SK-N-SH (cell line): ENCODE measurements around the gene APOL2.

Source experiments
- EP300 ChIP-seq, 2 experiments: IDR thresholded peaks; 2 replicates each; pipeline versions ENCODE4 v1.4.0 to v1.6.1; 2012; ENCODE audit warnings: borderline replicate concordance in 1 of 2, low read depth in 1 of 2, low read length in 1 of 2
- FOXJ3 ChIP-seq: sonication (generic); formaldehyde crosslinking; IDR thresholded peaks from 2 replicates; pipeline ENCODE4 v1.5.1; 2020; ENCODE audit warnings: mild to moderate bottlenecking, missing genetic modification reagents
- POLR2AphosphoS5 ChIP-seq: IDR thresholded peaks from 2 replicates; pipeline ENCODE4 v1.6.1; 2012; ENCODE audit warnings: low read depth, low read length
- RXRA ChIP-seq: IDR thresholded peaks from 2 replicates; pipeline ENCODE4 v1.4.0; 2012; ENCODE audit warnings: low read depth, mild to moderate bottlenecking, borderline replicate concordance
- SIN3A ChIP-seq: IDR thresholded peaks from 2 replicates; pipeline ENCODE4 v1.6.1; 2012; ENCODE audit warnings: low read depth, mild to moderate bottlenecking, low read length, moderate library complexity, borderline replicate concordance
- SMC3 ChIP-seq: IDR thresholded peaks from 2 replicates; pipeline ENCODE4 v1.6.1; 2012; ENCODE audit warnings: low read depth, low read length, improper control_type of control experiment
- TCF12 ChIP-seq: IDR thresholded peaks from 2 replicates; pipeline ENCODE4 v1.4.0; 2012
- TEAD4 ChIP-seq: IDR thresholded peaks from 2 replicates; pipeline ENCODE4 v1.4.0; 2012; ENCODE audit warnings: mild to moderate bottlenecking, borderline replicate concordance; ENCODE audit not compliant: insufficient read depth
- USF2 ChIP-seq: fragments of 150-350 bp; IDR thresholded peaks from 2 replicates; pipeline ENCODE4 v1.6.1; 2017; ENCODE audit warnings: antibody characterized with exemption, low read length, low read depth, borderline replicate concordance
- YY1 ChIP-seq: IDR thresholded peaks from 2 replicates; pipeline ENCODE4 v1.4.0; 2012; ENCODE audit warnings: low read depth, mild to moderate bottlenecking
- TF ChIP-seq, protein P1 (sequence below): fragments of 200-600 bp; sonication (generic); IDR thresholded peaks from 2 replicates; pipeline ENCODE4 v1.6.1; 2017; ENCODE audit warnings: antibody characterized with exemption, mild to moderate bottlenecking, moderate library complexity
- TF ChIP-seq, protein P2 (sequence below): IDR thresholded peaks from 2 replicates; pipeline ENCODE4 v1.6.1; 2012; ENCODE audit warnings: mild to moderate bottlenecking, low read depth, low read length, moderate library complexity
- TF ChIP-seq, protein P3 (sequence below): fragments of 150-350 bp; IDR thresholded peaks from 2 replicates; pipeline ENCODE4 v1.6.1; 2016; ENCODE audit warnings: mild to moderate bottlenecking, low read depth, low read length

DNA sequence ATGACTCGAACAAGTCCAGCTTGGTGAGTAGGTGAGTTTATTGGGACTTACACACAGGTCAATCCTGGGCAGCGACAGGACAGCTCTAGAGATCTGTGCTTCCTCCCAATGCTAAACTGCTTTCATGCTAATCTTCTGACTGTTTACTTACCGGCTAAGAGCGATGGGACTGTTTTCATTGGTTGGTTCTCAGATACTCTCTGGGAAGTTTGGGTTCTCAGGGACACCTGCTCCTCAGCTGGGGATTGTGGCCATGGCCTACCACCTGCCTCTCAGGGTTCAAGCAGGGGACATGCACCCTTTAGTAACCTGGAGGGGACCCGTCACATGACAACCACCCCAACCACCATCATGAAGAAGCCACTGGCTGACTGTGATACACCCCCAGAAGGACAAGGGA, 13.1 kb downstream of the APOL2 start:
- TF ChIP-seq FOXJ3 (no peak), SMC3 (no peak), YY1 (no peak), TEAD4 (no peak), POLR2AphosphoS5 (no peak), TCF12 (no peak), RXRA (no peak), SIN3A (no peak), EP300 (IDR thresholded peaks at IDR 0.05; ENCODE audit: borderline replicate concordance in 1 of 2, low read depth in 1 of 2, low read length in 1 of 2) (no peak), USF2 (no peak)
- TF ChIP-seq, protein P1, sequence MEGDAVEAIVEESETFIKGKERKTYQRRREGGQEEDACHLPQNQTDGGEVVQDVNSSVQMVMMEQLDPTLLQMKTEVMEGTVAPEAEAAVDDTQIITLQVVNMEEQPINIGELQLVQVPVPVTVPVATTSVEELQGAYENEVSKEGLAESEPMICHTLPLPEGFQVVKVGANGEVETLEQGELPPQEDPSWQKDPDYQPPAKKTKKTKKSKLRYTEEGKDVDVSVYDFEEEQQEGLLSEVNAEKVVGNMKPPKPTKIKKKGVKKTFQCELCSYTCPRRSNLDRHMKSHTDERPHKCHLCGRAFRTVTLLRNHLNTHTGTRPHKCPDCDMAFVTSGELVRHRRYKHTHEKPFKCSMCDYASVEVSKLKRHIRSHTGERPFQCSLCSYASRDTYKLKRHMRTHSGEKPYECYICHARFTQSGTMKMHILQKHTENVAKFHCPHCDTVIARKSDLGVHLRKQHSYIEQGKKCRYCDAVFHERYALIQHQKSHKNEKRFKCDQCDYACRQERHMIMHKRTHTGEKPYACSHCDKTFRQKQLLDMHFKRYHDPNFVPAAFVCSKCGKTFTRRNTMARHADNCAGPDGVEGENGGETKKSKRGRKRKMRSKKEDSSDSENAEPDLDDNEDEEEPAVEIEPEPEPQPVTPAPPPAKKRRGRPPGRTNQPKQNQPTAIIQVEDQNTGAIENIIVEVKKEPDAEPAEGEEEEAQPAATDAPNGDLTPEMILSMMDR = no peak
- TF ChIP-seq, protein P2, sequence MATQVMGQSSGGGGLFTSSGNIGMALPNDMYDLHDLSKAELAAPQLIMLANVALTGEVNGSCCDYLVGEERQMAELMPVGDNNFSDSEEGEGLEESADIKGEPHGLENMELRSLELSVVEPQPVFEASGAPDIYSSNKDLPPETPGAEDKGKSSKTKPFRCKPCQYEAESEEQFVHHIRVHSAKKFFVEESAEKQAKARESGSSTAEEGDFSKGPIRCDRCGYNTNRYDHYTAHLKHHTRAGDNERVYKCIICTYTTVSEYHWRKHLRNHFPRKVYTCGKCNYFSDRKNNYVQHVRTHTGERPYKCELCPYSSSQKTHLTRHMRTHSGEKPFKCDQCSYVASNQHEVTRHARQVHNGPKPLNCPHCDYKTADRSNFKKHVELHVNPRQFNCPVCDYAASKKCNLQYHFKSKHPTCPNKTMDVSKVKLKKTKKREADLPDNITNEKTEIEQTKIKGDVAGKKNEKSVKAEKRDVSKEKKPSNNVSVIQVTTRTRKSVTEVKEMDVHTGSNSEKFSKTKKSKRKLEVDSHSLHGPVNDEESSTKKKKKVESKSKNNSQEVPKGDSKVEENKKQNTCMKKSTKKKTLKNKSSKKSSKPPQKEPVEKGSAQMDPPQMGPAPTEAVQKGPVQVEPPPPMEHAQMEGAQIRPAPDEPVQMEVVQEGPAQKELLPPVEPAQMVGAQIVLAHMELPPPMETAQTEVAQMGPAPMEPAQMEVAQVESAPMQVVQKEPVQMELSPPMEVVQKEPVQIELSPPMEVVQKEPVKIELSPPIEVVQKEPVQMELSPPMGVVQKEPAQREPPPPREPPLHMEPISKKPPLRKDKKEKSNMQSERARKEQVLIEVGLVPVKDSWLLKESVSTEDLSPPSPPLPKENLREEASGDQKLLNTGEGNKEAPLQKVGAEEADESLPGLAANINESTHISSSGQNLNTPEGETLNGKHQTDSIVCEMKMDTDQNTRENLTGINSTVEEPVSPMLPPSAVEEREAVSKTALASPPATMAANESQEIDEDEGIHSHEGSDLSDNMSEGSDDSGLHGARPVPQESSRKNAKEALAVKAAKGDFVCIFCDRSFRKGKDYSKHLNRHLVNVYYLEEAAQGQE = no peak
- TF ChIP-seq, protein P3, sequence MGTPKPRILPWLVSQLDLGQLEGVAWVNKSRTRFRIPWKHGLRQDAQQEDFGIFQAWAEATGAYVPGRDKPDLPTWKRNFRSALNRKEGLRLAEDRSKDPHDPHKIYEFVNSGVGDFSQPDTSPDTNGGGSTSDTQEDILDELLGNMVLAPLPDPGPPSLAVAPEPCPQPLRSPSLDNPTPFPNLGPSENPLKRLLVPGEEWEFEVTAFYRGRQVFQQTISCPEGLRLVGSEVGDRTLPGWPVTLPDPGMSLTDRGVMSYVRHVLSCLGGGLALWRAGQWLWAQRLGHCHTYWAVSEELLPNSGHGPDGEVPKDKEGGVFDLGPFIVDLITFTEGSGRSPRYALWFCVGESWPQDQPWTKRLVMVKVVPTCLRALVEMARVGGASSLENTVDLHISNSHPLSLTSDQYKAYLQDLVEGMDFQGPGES = no peak
